Measurements from ENCODE around the gene CLEC2L. TPM values are rescaled to one million over a fixed set of nuclear protein-coding genes. Genes with fewer than 3 reads are reported as not detected.

Gene CLEC2L
- total and polyA plus RNA-seq, 10 donors = 0.11 TPM; not detected in 9

GRCh38 chr7:139495580-139496125 is 27.8 kb upstream of the CLEC2L start:
- Histone ChIP-seq H3K27ac (no peak overlapping the region), H3K27me3 (replicated peaks in 1 of 7) (peaks cover 0 to 18% (median 0%) of the 10 kb centered on the region in 7 donors), H3K4me3 (no peak overlapping the region), H3K9me3 (peaks cover 0 to 21% (median 16%) of the 10 kb centered on the region in 8 donors), H3K4me1 (peaks cover 0 to 28% (median 12%) of the 10 kb centered on the region in 6 donors), H3K36me3 (no peaks in the 10 kb centered on the region)
- TF ChIP-seq CTCF (IDR thresholded peaks at IDR 0.05 in 8 of 11, conservative IDR thresholded peaks at IDR 0.05 in 3 of 11) = no peak
- no peak for TF ChIP-seq POLR2AphosphoS5 (IDR thresholded peaks at IDR 0.05)
- TF ChIP-seq POLR2A (IDR thresholded peaks at IDR 0.05) = no peak
- WGBS, 5 donors = 83 to 95% (median 91%) methylated on average over 8 of the region's 8 CpGs
- DNase-seq = no peak
- intact Hi-C loops (cut with DNase I; ENCODE audit: low total_unique reads) = no loop called here

GRCh38 chr7:139496528-139496927 is 27.0 kb upstream of the CLEC2L start:
- intact Hi-C loops (cut with DNase I; ENCODE audit: low total_unique reads) = no loop called here
- TF ChIP-seq POLR2A (IDR thresholded peaks at IDR 0.05) (no peak), CTCF (IDR thresholded peaks at IDR 0.05 in 8 of 11, conservative IDR thresholded peaks at IDR 0.05 in 3 of 11) (no peak), POLR2AphosphoS5 (IDR thresholded peaks at IDR 0.05) (no peak)
- Histone ChIP-seq H3K4me1 (peaks cover 0 to 30% (median 12%) of the 10 kb centered on the region in 6 donors), H3K27ac (no peak overlapping the region), H3K9me3 (peaks cover 0 to 16% (median 14%) of the 10 kb centered on the region in 8 donors), H3K4me3 (no peak overlapping the region), H3K36me3 (no peaks in the 10 kb centered on the region), H3K27me3 (replicated peaks in 1 of 7) (peaks cover 0 to 18% (median 0%) of the 10 kb centered on the region in 7 donors)
- WGBS, 5 donors = 89 to 95% (median 94%) methylated on average over 10 of the region's 10 CpGs
- DNase-seq = no peak

GRCh38 chr7:139500770-139501138 is 22.7 kb upstream of the CLEC2L start:
- Histone ChIP-seq H3K27me3 (replicated peaks in 1 of 7) (peaks cover 0 to 24% (median 0%) of the 10 kb centered on the region in 7 donors), H3K4me3 (peak overlapping the region in 1 of 8 donors; percentile 29), H3K36me3 (no peaks in the 10 kb centered on the region), H3K9me3 (no peaks in the 10 kb centered on the region), H3K4me1 (peaks cover 0 to 16% (median 9%) of the 10 kb centered on the region in 6 donors), H3K27ac (no peak overlapping the region)
- TF ChIP-seq POLR2A (IDR thresholded peaks at IDR 0.05) (no peak), POLR2AphosphoS5 (IDR thresholded peaks at IDR 0.05) (no peak), CTCF (IDR thresholded peaks at IDR 0.05 in 8 of 11, conservative IDR thresholded peaks at IDR 0.05 in 3 of 11) (no peak)
- no peak for DNase-seq
- intact Hi-C loops (cut with DNase I; ENCODE audit: low total_unique reads) = loop anchor here (5.0 kb wide), 1 partner anchor 502 kb away; no protein-coding TSS in a partner anchor
- 92 to 97% (median 95%) methylated on average over 7 of the region's 7 CpGs for WGBS, 5 donors

GRCh38 chr7:139502226-139502625 is 21.3 kb upstream of the CLEC2L start:
- no peaks in the 10 kb centered on the region for H3K9me3 ChIP-seq
- no peak overlapping the region for H3K27ac ChIP-seq
- H3K27me3 ChIP-seq (replicated peaks in 1 of 7) = peaks cover 0 to 24% (median 0%) of the 10 kb centered on the region in 7 donors
- DNase-seq = no peak
- no peaks in the 10 kb centered on the region for H3K36me3 ChIP-seq
- intact Hi-C loops (cut with DNase I; ENCODE audit: low total_unique reads) = loop anchor here (5.0 kb wide), 1 partner anchor 500 kb away; no protein-coding TSS in a partner anchor
- no peak for TF ChIP-seq POLR2AphosphoS5 (IDR thresholded peaks at IDR 0.05)
- TF ChIP-seq POLR2A (IDR thresholded peaks at IDR 0.05) = no peak
- no peak for TF ChIP-seq CTCF (IDR thresholded peaks at IDR 0.05 in 8 of 11, conservative IDR thresholded peaks at IDR 0.05 in 3 of 11)
- 87 to 95% (median 90%) methylated on average over 22 of the region's 22 CpGs for WGBS, 5 donors
- H3K4me1 ChIP-seq = peaks cover 0 to 14% (median 9%) of the 10 kb centered on the region in 6 donors
- H3K4me3 ChIP-seq = no peak overlapping the region
